PC-9 (cell line): ENCODE data around the gene AKIRIN2.

Experiments
- EZH2 ChIP-seq: fragments of 200-600 bp; sonication (generic); IDR thresholded peaks from 2 replicates; pipeline ENCODE4 v1.8.0; 2017; ENCODE audit warnings: antibody characterized with exemption, low read depth
- TF ChIP-seq, protein P1 (sequence below): fragments of 200-600 bp; sonication (generic); conservative IDR thresholded peaks from 2 replicates; pipeline ENCODE4 v1.6.1; 2017; ENCODE audit warnings: mixed run types, antibody characterized with exemption, mild to moderate bottlenecking, moderate library complexity

DNA sequence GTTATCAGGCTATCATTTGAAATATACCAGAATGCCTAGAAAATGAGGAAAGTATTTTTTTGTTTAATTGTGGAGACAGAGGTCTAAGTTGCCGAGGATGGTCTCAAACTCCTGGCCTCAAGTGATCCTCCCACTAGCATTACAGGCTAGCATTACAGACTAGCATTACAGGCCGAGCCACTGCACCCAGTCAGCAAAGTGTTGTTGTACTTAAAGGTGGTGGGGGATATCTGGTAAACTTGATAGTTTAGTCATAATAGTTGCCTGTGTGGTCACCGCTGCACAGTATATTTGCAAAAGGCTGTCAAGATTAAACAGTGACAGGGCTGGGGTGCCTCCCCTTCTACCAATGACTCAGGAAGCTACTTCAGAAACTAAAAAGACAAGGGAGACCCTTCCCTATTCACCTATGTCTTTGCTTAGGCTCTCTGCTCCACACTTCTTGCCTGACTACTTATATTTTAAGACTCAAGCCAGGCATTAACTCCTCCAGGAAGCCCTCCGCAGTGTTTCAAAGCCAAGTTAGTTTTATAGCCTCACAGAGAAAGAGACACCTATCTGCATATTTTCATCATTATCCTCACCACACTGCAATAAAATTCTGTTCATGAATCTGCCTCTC is 3.1 kb upstream of the AKIRIN2 start:
- TF ChIP-seq, protein P1, sequence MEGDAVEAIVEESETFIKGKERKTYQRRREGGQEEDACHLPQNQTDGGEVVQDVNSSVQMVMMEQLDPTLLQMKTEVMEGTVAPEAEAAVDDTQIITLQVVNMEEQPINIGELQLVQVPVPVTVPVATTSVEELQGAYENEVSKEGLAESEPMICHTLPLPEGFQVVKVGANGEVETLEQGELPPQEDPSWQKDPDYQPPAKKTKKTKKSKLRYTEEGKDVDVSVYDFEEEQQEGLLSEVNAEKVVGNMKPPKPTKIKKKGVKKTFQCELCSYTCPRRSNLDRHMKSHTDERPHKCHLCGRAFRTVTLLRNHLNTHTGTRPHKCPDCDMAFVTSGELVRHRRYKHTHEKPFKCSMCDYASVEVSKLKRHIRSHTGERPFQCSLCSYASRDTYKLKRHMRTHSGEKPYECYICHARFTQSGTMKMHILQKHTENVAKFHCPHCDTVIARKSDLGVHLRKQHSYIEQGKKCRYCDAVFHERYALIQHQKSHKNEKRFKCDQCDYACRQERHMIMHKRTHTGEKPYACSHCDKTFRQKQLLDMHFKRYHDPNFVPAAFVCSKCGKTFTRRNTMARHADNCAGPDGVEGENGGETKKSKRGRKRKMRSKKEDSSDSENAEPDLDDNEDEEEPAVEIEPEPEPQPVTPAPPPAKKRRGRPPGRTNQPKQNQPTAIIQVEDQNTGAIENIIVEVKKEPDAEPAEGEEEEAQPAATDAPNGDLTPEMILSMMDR = no peak
- TF ChIP-seq EZH2 = no peak
